ENCODE measurements around the gene RIN3.
A peak's percentile ranks its signal among the peaks of the same experiment; 100 is the strongest.

Gene RIN3

DNA sequence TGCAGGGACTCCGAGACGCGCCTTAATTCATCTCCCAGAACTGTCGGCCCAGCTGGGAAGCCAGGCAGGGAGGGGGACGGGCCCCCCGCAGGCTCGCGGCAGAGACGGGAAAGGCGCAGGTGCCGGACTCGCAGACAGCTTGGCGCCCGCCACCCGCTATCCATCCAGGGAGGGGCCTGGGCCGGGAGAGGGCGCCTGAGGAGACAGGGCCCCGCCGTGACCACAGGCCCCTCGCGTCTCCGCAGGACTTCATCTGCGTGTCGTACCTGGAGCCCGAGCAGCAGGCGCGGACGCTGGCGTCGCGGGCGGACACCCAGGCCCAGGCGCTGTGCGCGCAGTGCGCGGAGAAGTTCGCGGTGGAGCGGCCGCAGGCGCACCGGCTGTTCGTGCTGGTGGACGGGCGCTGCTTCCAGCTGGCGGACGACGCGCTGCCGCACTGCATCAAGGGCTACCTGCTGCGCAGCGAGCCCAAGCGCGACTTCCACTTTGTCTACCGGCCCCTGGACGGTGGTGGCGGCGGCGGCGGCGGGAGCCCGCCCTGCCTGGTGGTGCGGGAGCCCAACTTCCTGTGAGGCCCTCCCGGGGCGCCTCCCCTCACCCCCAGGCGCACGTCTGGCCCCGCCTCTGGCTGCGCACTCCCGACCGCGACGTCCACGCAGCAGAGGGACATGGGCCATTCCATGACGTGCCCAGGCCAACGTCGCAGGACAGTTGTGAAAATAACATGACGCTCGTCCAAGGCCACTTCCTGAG lies 174.3 kb downstream of the RIN3 start:
- DNase-seq (ENCODE audit: low spot score), result no peak

DNA sequence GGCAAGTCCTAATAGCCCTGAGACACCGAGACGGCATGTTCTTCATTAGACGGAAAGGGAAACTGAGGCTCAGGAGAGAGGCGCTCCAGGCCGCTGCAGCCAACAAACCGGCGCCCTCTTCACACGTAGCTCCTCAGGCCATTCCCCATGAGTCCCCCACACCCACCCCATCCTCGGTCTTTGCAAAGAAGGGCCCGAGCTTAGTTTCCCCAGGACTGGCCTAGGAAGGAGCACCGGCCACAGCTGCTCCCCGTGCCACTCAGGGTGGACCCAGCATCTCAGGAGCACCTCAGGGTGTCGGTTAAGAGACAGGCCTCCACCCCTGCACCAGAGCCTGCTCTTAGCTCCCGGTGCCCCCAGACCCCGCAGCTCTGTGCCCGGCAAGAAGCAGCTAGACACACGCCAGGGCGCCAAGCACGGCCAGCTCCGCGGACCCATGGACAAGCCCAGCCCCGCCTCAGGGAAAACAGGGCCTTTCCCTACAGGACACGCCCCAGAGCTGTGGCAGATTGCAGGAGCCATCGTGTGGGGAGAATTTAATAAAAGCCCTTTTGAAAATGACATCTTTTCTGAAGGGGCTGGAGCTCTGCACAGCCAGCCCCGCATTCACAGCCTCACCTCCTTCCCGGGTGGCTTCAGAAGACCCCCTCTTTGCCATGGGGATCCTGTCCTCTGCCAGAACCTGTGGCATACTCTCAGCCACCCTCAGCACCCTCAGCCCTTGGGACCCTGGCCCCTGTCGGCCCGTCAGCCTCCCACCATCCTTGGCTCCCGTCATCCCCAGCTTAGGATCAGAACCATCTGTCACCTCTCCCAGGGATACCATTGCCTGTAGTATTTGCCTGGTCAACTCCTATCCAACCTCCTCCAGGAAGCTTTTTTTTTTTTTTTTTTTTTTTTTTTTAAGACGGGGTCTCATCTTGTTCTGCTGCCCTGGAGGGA lies 175.1 kb downstream of the RIN3 start:
- DNase-seq (ENCODE audit: low spot score), result no peak

DNA sequence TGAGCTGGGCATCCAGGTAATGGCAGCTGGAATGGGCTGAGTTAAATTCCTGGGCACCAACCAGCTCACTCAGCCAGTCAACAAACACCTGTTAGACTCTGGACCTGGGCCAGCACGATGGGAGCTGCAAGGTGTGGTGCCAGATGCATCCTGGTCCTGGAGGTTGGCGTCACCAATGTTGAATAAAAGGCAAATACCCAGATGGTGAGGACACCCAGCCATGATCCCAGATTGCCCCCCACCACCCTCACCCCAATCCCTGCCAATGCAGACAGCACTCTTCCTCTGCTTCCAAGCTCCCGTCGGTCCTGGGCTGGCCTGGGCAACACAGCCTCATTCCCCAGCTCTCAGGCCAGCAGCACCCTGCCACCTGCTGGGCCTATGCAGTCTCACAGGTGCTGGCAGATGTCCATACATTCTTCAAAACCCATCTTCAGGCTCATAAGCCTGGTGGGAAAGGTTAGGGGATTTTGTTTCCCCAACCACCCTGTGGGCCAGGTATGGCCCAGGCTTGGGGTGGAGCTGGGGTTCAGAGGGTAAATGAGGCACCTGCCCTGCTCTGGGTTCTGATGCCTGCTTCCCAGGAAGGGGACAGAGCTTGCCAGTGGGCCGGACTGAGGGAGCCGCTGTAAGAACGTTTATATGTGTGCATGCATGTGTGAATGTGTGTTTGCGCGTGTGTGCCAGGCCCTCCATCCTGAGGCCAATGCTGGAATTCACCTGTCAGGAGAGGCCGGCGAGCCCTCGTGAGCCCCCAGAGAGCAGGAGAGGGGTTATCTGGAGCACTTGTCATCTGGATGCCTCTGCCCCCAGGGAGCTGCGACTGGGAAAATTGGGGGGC lies 176.8 kb downstream of the RIN3 start:
- DNase-seq (ENCODE audit: low spot score), result no peak

DNA sequence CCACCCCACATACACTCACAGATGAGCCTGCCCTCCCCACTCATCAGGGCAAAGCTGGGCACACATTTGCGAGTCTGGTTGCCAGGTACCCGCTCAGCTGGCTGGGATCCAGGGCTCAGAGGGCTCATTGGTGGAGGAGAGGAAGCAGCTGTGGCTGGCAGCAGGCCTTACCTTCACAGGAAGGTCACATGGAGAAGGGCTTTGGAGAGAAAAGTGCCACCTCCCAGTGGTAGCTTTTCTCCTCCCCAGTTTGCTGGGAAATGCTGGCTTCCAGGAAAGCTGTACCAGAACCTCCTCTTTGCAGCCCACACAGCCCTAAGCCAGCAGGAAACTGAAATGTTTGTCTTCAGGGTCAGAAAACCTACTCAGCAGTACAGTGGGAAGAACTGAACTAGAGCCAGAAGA lies 179.2 kb downstream of the RIN3 start:
- peak; percentile 36 for DNase-seq (ENCODE audit: low spot score)

DNA sequence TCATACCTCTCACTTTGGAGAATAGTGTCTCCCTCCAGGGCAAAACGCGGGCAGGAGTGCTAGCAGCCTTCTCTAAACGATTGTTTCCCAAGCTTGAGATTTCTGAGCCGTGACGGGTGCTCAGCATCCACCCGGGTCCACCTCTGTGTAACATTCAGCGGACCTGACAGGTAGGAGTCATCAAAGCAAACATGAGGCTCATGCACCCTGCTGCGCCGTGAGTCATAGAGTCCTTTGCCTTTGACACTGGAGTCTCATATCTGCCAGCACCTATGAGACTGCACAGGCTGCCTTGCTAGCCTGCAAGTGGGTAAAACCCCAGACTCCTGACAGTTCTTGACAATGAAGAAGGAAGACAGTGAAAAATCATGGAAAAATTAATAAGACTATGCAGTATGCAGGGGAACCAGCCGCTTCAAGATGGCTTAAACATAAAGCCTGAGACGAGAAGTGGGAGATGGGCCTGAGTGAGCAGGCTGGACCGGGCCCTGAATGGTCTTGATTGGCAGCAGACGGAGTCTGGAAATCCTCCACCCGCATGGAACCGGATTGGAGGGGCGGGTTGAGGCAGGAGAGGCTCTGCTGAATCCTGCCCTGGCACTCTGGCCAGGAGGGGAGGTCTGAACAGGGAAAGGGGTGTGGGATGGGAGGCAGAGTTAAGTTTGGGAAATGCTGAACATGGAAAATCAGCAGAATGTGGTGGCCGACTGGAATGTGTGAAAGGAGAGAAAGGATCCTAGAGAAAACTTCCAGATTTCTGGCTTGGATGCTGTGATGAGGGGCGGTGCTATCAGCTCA lies 180.6 kb downstream of the RIN3 start:
- no peak for DNase-seq (ENCODE audit: low spot score)

DNA sequence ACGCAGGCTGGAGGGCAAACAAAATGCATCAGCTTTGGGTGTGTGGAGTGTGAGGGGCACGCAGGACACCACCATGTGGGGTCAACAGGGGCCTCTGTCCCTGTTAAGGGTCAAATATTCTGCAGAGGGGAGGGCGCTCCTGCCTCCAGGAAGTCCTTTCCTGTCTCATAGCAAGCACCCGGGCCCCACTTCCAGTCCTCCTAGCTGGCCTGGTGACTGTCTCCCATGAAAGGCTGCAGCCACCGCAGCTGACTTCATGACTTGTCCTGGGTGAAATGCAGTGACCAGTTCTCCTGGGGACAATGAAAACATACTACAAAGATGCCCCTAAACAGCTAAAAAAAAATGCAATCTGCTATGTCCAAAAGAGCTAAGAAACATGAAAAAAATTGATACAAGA lies 181.2 kb downstream of the RIN3 start:
- no peak for DNase-seq (ENCODE audit: low spot score)

DNA sequence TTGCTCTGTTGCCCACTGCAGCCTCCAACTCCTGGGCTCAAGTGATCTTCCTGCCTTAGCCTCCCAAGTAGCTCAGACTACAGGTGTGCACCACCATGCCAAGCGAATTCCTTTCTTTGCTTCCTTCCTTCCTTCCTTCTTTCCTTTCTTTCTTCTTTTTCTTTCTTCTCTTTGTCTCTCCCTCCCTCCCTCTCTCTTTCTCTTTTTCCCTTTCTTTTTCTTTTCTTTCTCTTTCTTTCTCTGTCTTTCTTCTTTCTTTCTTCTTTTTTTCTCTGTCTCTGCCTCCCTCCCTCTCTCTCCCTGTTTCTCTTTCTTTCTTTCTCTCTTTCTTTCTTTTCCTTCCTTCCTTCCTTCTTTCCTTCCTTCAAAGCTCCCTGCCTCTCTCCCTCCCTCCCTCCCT lies 182.0 kb downstream of the RIN3 start:
- no peak for DNase-seq (ENCODE audit: low spot score)

DNA sequence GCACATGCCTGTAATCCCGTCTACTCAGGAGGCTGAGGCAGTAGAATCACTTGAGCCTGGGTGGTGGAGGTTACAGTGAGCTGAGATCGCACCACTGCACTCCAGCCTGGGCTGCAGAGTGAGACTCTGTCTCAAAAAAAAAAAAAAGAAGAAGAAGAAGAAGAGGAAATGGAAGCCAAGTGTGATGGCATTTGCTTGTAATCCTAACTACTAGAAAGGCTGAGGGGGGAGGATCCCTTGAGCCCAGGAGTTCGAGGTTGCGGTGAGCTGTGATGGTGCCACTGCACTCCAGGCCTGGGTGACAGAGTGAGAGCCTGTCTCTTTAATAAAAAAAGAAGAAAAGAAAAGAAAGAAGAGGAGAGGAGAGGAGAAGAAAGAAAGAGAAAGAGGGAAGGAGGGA lies 182.8 kb downstream of the RIN3 start:
- no peak for DNase-seq (ENCODE audit: low spot score)

DNA sequence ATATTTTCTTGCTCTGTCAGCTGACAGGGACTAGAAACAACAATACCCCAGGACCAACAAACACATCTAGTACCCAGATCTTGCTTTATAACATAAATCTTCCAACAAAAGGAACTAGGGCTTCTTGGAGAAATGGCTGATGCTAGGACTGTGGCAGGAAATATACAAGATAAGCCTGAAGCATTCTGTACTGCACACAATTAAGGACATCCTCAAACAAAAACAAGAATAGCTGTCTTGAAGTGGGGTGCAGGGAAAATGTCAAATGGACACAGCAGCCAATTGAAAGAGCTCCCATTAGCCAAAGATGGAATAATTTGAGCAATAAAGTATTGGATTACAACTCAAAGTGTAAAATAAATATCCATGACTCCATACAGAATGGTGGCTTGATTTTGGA lies 184.8 kb downstream of the RIN3 start:
- DNase-seq (ENCODE audit: low spot score), result no peak

DNA sequence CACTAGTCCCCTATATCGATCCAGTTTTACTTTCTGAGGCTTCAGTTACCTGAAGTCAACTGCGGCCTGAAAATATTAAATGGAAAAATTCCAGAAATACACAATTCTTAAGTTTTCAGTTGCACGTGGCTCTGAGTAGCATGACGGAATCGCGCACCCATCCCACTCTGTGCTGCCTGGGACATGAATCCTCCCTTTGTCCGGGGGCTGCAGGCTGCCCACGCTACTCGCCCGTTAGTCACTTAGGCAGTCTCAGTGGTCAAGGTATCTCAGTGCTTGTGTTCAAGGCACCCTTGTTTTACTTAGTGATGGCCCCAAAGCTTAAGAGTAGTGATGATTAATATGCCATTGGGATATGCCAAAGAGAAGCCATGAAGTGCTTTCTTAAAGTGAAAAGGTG lies 188.2 kb downstream of the RIN3 start:
- no peak for DNase-seq (ENCODE audit: low spot score)

DNA sequence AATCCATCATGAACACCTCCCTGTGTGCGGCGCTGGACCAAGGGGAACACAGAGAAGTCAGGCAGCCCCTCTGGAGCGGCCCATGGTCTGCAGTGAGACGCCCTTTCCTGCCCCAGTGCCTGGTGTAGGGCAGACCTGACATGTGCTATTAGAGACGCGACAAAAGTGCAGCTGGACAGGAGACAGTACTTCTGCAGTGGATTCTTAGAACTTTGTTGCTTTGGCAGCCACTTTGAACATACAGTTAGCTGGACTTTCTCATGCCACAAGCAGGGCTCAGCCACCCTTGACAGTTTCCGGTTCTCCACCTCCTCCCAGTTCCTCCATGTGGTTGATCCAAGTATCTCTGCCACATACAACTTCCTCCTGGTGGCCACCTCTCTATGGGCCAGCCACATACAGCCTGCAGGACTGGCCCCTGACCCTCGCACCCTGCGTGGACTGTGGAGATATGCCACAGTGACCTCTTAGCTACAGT lies 188.9 kb downstream of the RIN3 start:
- peak; percentile 70 for DNase-seq (ENCODE audit: low spot score)

DNA sequence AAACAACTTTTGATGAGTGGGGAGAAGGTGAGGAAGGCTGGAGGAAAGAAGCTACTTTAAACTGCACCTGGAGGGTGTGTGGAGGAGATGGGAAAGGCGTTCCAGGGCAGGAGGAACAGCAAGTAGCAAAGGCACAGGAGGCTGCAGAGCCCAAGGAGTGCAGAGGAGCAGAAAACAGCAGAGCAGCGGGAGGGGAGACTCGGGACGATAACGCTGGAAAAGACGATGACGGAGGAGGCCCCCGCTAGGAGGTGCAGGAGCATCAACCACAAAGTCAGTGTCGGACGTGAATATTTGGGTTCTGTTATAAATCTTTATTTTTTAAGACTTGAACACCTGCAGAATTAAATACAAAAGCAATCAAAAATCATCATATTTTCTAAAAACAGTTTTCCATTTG lies 189.9 kb downstream of the RIN3 start:
- no peak for DNase-seq (ENCODE audit: low spot score)

DNA sequence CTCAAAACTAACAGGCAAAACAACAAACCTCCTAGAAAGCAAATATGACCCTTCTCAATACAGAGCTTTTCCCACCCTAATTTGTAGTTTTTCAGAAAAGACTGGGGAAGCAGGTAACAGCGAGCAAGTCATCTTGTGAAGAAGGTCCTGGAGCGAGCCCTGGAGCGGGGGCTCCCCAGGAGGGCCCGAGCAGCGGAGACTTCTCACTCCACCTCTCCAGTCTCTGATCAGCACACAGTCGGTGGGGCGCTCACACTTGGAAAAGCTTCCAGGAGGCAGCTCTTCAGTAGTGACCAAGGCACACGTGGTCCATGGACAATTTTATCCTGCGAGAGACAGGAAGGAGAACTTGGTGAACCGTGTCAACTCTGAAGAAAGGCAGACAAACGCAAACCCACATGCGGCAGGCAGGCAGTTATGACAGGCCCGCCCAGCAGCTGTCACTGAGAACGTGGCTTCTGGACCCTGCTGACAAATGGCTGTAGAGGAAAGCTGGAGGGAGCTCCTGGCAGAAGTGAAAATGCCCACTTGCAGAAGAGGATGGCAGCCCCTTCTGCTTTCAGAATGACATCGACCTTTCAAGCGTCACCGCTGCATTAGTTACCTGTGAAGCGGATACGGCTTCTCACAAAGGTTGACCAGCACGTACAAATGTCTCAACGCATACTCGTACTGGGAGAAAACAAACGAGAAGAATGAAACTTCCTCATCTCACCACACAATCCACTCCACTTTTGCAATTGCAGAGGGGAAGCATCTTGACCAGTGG lies 190.6 kb downstream of the RIN3 start:
- DNase-seq (ENCODE audit: low spot score), result peak; percentile 83

DNA sequence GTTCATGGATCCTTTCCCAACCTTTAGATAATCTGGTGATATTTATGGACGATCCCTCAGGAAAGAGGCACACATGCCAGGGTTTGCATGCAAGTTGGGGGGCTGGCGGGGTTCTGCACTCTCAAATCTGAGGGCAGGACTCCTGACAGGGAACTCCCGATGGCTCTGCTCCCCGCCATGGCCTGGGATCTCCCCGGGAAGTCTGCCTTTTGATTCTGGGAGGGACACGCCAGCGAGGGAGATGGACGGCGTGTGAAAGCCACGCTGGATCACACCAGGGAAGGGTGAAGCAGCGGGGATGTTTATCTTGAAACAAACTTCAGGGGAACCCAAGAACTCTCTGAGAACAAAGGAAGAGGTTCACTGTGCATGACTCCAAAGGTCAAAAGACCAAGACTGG lies 191.2 kb downstream of the RIN3 start:
- no peak for DNase-seq (ENCODE audit: low spot score)

DNA sequence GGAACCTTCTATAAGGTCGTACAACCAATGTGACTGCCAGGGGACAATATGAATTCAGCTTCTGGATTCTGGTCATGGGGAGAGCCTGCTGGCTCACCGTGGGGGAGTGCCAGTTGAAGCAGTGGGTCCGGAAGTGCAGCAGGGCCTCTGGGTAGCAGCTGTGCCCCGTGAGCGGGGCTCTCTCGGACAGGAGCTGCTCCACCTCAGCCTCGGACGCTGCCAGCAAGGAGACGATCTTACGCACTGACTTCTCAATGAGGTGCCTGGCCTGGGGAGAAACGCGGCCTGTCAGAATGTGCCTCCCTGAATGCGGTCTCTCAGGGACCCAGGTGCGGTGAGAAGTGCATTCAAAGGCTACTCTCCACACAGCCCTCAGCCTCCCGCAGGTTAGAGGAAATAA lies 192.8 kb downstream of the RIN3 start:
- no peak for DNase-seq (ENCODE audit: low spot score)

DNA sequence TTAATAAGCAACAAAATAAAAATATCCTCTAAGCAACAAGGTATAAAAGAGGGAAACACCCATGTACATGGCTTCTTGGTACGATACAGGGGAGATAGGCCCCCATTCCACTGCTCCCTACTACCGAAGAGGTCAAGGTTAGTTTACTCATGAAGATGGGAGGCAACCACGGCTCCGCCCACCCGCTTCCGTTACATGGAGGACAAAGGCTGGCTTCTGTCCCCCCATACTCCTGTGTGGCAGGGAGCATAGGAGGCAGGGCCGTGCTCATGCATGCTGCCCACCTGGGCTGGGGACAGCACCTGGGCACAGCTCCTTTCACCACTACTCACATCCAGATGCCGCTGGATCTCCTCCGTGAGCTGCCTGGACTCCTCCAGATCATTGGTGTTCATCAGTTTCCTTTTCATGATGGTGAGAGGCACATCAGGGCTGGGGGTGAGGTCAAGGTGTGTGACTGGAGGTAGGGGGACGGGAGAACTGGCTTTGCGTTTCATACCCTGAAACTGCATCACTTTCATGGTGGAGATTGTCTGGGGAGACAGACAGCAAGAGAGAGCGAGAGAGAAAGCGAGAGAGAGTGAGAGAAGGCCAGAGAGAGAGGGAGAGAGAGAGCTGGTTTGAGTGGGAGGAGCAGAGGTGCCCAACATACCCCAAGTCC lies 195.9 kb downstream of the RIN3 start:
- no peak for DNase-seq (ENCODE audit: low spot score)

DNA sequence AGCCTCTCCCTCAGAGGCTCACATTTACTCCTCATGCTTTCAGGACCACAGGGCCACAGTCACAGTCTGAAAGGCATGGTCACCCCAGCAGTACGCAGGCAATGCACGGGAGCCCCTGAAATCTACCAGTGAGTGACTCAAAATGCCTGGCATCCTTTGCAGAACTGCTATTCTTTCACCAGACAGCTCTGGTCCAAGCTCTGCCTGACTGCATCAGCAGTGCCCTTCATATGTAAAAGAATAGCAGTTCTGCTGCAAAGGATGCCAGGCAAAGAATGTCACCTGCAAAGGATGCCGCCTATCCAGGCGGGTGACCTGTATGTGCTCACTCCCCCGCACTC lies 196.4 kb downstream of the RIN3 start:
- no peak for DNase-seq (ENCODE audit: low spot score)

DNA sequence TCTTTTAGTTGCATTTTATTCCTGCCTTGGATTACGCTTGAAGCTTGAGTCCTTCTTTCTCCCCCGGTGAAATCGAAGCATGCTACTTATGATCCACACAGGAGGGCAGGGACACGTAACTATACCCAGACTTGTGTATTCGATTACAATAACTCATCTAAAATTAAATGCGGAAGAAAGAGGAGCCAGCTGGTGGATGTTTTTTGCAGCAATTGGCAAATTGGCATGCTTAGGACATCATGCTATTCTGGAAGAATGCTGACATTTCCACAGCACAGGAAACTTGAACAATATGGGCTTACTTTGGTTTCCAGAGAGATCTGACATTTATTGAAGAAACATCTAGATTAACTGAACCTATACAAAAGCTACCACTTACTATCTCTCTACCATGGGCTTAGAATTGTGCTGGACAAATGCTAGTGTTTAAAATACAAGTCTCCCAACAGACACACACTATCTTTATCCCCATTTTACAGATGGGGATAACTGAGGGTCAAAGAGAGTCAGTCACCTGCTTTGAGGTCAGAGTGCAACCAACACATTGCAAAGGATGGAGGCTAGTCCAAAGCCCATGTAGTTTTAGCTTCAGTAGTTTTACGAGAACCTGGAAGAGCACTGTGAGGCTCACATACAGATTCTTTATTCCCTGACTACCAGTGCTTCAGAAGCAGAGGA lies 198.5 kb downstream of the RIN3 start:
- peak; percentile 40 for DNase-seq (ENCODE audit: low spot score)

DNA sequence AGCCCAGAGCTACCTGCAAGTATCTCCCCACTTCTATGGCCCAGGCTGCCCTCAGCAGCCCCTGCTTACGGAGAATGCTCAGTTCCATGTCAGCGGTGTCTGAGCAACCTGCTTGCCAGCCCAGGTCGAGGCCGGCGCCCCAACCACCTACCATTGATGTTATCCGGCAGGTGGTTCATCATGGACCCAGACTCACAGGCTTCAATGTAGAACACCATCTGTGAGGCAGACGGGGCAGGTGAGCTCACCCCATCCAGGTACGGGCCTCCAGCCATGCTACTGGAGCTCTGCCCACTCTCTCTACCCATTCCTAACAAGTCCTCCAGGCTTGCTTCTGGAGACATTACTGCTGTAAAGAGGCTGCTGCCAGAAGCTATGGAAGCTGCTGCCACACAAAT lies 199.1 kb downstream of the RIN3 start:
- DNase-seq (ENCODE audit: low spot score), result no peak

Measured in Ammon's horn (tissue), 1 donor.